Measurements from ENCODE around the gene UQCC5.

DNA sequence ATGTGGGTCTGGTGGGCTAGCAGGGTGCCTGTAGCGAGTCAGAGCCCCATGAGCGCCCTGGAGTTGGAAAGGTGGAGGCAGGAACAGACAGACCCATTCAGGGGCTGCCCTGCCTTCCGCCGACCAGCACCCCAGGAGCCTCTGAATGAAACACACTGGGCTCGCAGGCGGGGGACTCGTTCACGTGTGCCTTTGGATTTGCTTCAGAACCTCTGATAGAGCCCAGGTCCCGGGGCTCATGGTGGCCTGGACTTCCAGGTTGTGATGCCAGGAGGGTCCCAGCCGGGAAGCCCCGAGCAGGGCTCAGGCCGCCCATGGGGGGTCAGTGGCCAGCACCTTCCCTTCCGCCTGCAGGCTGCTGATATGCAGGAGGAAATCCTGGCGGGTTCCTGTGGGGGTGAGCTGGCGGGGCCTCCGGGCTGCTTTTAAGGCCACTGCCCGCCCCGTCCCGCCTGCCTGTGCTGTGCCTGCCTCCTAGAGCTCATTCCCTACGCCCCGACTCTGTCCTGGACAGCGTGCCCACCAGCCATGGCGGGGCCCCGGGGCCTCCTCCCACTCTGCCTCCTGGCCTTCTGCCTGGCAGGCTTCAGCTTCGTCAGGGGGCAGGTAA lies 41.4 kb upstream of the UQCC5 start, which contains the start of gene STAB1:
- TF ChIP-seq, protein P1, sequence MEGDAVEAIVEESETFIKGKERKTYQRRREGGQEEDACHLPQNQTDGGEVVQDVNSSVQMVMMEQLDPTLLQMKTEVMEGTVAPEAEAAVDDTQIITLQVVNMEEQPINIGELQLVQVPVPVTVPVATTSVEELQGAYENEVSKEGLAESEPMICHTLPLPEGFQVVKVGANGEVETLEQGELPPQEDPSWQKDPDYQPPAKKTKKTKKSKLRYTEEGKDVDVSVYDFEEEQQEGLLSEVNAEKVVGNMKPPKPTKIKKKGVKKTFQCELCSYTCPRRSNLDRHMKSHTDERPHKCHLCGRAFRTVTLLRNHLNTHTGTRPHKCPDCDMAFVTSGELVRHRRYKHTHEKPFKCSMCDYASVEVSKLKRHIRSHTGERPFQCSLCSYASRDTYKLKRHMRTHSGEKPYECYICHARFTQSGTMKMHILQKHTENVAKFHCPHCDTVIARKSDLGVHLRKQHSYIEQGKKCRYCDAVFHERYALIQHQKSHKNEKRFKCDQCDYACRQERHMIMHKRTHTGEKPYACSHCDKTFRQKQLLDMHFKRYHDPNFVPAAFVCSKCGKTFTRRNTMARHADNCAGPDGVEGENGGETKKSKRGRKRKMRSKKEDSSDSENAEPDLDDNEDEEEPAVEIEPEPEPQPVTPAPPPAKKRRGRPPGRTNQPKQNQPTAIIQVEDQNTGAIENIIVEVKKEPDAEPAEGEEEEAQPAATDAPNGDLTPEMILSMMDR (tag by site-specific recombination; IDR thresholded peaks at IDR 0.05), result no peak
- no peak for TF ChIP-seq HOXA7 (CRISPR knock-in tag; IDR thresholded peaks at IDR 0.05; ENCODE audit: borderline replicate concordance)
- TF ChIP-seq ZNF202 (tag by site-specific recombination; IDR thresholded peaks at IDR 0.05; ENCODE audit: borderline replicate concordance), result no peak
- TF ChIP-seq ZNF274 (IDR thresholded peaks at IDR 0.05; ENCODE audit: low read length), result no peak
- no peak for TF ChIP-seq ZNF274 (tag by site-specific recombination; IDR thresholded peaks at IDR 0.05; ENCODE audit: borderline replicate concordance)
- TF ChIP-seq, protein P2, sequence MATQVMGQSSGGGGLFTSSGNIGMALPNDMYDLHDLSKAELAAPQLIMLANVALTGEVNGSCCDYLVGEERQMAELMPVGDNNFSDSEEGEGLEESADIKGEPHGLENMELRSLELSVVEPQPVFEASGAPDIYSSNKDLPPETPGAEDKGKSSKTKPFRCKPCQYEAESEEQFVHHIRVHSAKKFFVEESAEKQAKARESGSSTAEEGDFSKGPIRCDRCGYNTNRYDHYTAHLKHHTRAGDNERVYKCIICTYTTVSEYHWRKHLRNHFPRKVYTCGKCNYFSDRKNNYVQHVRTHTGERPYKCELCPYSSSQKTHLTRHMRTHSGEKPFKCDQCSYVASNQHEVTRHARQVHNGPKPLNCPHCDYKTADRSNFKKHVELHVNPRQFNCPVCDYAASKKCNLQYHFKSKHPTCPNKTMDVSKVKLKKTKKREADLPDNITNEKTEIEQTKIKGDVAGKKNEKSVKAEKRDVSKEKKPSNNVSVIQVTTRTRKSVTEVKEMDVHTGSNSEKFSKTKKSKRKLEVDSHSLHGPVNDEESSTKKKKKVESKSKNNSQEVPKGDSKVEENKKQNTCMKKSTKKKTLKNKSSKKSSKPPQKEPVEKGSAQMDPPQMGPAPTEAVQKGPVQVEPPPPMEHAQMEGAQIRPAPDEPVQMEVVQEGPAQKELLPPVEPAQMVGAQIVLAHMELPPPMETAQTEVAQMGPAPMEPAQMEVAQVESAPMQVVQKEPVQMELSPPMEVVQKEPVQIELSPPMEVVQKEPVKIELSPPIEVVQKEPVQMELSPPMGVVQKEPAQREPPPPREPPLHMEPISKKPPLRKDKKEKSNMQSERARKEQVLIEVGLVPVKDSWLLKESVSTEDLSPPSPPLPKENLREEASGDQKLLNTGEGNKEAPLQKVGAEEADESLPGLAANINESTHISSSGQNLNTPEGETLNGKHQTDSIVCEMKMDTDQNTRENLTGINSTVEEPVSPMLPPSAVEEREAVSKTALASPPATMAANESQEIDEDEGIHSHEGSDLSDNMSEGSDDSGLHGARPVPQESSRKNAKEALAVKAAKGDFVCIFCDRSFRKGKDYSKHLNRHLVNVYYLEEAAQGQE (tag by site-specific recombination; IDR thresholded peaks at IDR 0.05), result no peak
- TF ChIP-seq, protein P3, sequence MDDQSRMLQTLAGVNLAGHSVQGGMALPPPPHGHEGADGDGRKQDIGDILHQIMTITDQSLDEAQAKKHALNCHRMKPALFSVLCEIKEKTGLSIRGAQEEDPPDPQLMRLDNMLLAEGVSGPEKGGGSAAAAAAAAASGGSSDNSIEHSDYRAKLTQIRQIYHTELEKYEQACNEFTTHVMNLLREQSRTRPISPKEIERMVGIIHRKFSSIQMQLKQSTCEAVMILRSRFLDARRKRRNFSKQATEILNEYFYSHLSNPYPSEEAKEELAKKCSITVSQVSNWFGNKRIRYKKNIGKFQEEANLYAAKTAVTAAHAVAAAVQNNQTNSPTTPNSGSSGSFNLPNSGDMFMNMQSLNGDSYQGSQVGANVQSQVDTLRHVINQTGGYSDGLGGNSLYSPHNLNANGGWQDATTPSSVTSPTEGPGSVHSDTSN (CRISPR knock-in tag; IDR thresholded peaks at IDR 0.05), result no peak
- no peak for TF ChIP-seq TCF7L2 (IDR thresholded peaks at IDR 0.05; ENCODE audit: borderline replicate concordance, low read depth, low read length)
- TF ChIP-seq ZNF510 (tag by site-specific recombination; IDR thresholded peaks at IDR 0.05; ENCODE audit: insufficient replicate concordance), result no peak
- no peak for TF ChIP-seq ZNF133 (tag by site-specific recombination; IDR thresholded peaks at IDR 0.05)
